NCI-H1930 (cell line): Measurements from ENCODE around the gene CPSF4.

ENCODE experiments used
- DNase-seq, 2 experiments: peaks; one replicate each; lab custom pipeline; 2025; lab: John Stamatoyannopoulos, UW

The CPSF4 gene

GRCh38 chr7:99438573-99439480 lies at the start of gene CPSF4, which contains the start of gene PTCD1:
CPSF4 (plus strand) TSS chr7:99438943; CDS start chr7:99439083, 140 bp downstream.
PTCD1 (minus strand) TSS chr7:99438798; CDS start chr7:99435242, 3,556 bp downstream.
- peak; percentile 95 to 96 for DNase-seq

GRCh38 chr7:99389772-99390171 lies 49.0 kb upstream of the CPSF4 start:
- DNase-seq = no peak

GRCh38 chr7:99390941-99391602 lies 47.7 kb upstream of the CPSF4 start:
- DNase-seq = no peak

GRCh38 chr7:99392046-99392445 lies 46.7 kb upstream of the CPSF4 start:
- no peak for DNase-seq

GRCh38 chr7:99392659-99393354 lies 45.9 kb upstream of the CPSF4 start:
- peak; percentile 89 for DNase-seq

- no peak for DNase-seq
Measured at GRCh38 chr7:99393355-99394187, 45.2 kb upstream of the CPSF4 start.

- no peak for DNase-seq
Measured at GRCh38 chr7:99394188-99394502, 44.6 kb upstream of the CPSF4 start.

- DNase-seq = no peak
Measured at GRCh38 chr7:99395616-99396327, 43.0 kb upstream of the CPSF4 start.

GRCh38 chr7:99396418-99397296 lies 42.1 kb upstream of the CPSF4 start:
- DNase-seq = no peak

- no peak for DNase-seq
Measured at GRCh38 chr7:99397297-99397983, 41.3 kb upstream of the CPSF4 start.

GRCh38 chr7:99398891-99399445 lies 39.8 kb upstream of the CPSF4 start:
- DNase-seq = no peak

- no peak for DNase-seq
Measured at GRCh38 chr7:99399597-99399996, 39.1 kb upstream of the CPSF4 start.

GRCh38 chr7:99402854-99403253 lies 35.9 kb upstream of the CPSF4 start:
- no peak for DNase-seq

- no peak for DNase-seq
Measured at GRCh38 chr7:99403764-99404163, 35.0 kb upstream of the CPSF4 start.

- DNase-seq = no peak
Measured at GRCh38 chr7:99404235-99404976, 34.3 kb upstream of the CPSF4 start.

- no peak for DNase-seq
Measured at GRCh38 chr7:99404977-99405320, 33.8 kb upstream of the CPSF4 start.

GRCh38 chr7:99406557-99406956 lies 32.2 kb upstream of the CPSF4 start:
- no peak for DNase-seq

- no peak for DNase-seq
Measured at GRCh38 chr7:99407872-99408378, 30.8 kb upstream of the CPSF4 start.
